DMS114 treated with DMSO at 0.1 percent for 48 hours (cell line): ENCODE results near the gene GNE.

Source experiments
- DNase-seq: peaks from one replicate; lab custom pipeline; 2025; ENCODE audit not compliant: unreplicated experiment; lab: John Stamatoyannopoulos, UW

GNE gene

DNA sequence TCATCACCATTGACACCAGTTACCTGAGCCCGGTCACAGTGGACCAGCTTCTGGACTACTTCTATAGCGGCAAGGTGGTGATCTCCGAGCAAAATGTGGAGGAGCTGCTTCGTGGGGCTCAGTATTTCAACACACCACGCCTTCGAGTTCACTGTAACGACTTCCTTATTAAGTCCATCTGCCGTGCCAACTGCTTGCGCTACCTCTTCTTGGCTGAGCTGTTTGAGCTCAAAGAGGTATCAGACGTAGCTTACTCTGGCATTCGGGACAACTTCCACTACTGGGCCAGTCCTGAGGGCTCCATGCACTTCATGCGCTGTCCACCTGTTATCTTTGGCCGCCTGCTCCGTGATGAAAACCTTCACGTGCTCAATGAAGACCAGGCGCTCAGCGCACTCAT is 88.5 kb downstream of the GNE start:
- DNase-seq, result no peak

DNA sequence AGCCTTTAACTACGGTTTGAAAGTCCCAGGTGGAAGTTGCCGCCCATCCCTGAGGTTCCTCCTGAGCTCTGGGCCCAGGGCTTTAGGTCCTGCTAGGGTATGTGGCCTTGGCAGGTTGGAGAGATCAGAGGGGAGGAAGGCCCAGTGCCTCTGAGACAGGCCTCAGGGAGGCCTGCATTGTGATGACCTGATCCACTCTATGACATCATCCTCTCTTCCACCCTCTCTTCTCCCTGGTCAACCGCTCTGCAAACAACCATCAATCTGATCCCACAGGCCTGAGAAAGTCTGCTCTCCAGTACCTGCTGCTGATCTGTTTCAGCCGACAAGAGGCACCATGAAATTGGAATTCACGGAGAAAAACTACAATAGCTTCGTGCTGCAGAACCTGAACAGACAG is 89.1 kb downstream of the GNE start, which contains the start of gene CCIN:
TSS of gene CCIN (plus strand) at position 223 of the 400 bp plus-strand sequence. CDS start at position 338, 115 bp downstream.
- no peak for DNase-seq

DNA sequence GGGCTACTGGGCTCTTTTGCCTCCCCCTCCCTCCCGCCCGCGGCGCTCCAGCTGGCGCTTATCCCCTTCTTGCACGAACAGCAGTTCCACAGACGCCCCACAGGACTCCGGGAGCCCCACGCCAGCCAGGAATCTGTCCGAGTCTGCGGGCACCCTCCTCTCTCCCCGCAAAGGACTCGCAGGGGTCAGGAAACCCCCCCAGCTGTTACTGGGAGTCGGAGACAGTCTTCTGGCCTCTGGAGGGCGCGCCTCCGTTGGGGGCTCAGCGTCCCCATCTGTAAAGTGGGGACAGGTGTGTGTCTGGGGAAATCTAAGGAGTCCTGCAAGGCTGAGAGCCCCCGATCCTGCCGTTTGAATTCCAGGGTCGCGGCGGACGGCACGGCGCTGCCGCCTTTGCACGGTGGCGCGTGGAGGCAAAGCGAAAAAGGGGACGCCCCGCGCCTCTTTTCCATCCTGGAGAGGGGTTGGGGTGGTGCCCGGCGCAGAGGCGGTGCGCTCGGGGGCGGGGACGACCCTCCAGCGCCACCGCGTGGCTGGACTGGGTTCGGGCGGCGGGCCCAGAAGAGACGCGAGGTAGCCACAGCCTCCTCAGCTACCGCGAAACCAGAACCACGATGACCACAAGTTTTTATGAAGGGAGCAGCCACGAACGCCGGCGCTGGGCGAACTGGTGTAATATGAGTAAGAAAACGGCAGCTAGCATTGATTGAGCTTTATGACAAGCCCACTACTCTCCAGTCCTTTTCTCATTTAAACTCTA is 91.9 kb downstream of the GNE start:
- DNase-seq, result peak; percentile 66

DNA sequence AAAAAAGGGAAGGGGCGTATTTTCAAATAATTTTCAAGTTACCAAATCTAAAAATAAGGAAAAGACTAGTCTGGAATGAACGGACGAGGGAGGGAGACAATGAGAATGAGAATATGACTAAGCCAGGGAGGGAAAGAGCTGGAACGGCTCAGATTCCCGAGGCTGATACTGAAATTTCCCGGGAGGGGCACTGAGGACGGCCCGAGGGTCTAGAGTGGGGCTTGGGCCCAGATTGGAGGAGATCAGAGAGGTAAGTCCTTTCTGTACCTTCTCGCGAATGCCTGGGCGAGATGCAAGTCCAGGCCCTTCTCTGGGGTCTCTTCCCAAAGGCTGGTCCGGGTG is 92.5 kb downstream of the GNE start:
- DNase-seq, result no peak

DNA sequence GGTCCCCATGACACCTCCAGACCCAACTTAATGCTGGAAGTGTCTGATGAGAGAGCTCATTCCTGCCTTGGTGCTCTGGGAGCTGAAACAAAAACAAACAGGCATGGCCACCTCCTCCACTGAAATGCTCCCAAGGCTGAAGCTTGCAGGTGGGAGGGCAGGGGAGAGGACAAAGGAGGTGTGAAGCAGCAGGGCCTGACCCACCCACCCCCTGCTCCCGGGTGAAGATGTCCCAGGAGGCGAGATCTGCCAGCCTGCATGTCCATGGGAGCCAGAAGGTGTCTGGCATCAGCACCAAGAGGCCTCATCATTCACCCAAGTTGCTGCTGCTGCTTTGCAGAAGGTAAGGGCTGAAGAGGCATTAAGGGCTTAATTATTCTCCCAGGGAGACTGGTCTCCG is 93.3 kb downstream of the GNE start:
- no peak for DNase-seq
